ENCODE measurements around the gene CFAP251.
"Not testable (repeated sequence)": the region's sequence is repeated elsewhere in the genome, so short reads cannot be mapped to it uniquely, and the experiment has no call there.

DNA sequence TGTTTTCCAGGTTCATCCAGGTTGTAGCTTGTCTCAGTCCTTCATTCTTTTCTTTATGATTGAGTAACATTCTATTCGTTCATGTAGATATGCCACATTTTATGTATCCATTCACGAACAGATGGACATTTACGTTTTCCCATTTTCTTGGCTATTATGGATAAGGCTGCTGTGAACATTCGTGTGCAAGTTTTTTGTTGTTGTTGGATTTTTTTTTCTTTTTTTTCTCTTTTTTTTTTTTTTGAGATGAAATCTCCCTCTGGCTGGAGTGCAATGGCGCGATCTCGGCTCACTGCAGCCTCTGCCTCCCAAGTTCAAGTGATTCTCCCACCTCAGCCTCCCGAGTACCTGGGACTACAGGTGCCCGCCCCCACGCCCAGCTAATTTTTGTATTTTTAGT is 70.1 kb downstream of the CFAP251 start:
- not testable (repeated sequence) for TF ChIP-seq POLR2AphosphoS5, POLR2A (IDR thresholded peaks at IDR 0.05)
- TF ChIP-seq, protein P1, sequence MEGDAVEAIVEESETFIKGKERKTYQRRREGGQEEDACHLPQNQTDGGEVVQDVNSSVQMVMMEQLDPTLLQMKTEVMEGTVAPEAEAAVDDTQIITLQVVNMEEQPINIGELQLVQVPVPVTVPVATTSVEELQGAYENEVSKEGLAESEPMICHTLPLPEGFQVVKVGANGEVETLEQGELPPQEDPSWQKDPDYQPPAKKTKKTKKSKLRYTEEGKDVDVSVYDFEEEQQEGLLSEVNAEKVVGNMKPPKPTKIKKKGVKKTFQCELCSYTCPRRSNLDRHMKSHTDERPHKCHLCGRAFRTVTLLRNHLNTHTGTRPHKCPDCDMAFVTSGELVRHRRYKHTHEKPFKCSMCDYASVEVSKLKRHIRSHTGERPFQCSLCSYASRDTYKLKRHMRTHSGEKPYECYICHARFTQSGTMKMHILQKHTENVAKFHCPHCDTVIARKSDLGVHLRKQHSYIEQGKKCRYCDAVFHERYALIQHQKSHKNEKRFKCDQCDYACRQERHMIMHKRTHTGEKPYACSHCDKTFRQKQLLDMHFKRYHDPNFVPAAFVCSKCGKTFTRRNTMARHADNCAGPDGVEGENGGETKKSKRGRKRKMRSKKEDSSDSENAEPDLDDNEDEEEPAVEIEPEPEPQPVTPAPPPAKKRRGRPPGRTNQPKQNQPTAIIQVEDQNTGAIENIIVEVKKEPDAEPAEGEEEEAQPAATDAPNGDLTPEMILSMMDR (IDR thresholded peaks at IDR 0.05) = not testable (repeated sequence)

Measured in stomach (tissue), 4 donors.